H1 (cell line): Measurements from ENCODE around the gene FAR1. TPM values are rescaled to one million over a fixed set of nuclear protein-coding genes. Genes with fewer than 3 reads are reported as not detected.
A peak's percentile ranks its signal among the peaks of the same experiment; 100 is the strongest.

Experiments used
- CTCF ChIA-PET: fragments of 300-600 bp; sonication (Branson Sonifier 250); formaldehyde crosslinking; loops from one replicate; lab custom pipeline; 2021; ENCODE audit not compliant: partially characterized antibody; lab: Charles Lee
- POLR2A ChIA-PET: fragments of 300-600 bp; sonication (Branson Sonifier 250); formaldehyde crosslinking; loops from one replicate; lab custom pipeline; 2021; ENCODE audit warnings: inconsistent platforms; ENCODE audit not compliant: partially characterized antibody; lab: Charles Lee
- DNase-seq, 2 experiments: peaks; one replicate each; pipeline versions ENCODE4 v3.0.0 to v3.0.0-alpha.2; 2010 to 2022; ENCODE audit warnings: low spot score in 2 of 2, low read depth in 1 of 2, mixed read lengths in 1 of 2
- FAIRE-seq: peaks from 2 replicates; lab custom pipeline; 2011; peaks lifted over from hg19 to GRCh38; lab: Jason Lieb, UNC
- H2AFZ ChIP-seq: 2 replicates; pipeline ENCODE4 v1.8.1; 2012; ENCODE audit warnings: low read length, inconsistent platforms
- H2AK5ac ChIP-seq: 2 replicates; pipeline ENCODE4 v1.6.1; 2013; ENCODE audit warnings: low read depth, low read length
- H2BK120ac ChIP-seq: replicated peaks from 2 replicates; pipeline ENCODE3; 2013; ENCODE audit warnings: low read depth, low read length, inconsistent platforms
- H2BK12ac ChIP-seq: 2 replicates; pipeline ENCODE4 v1.6.1; 2013; ENCODE audit warnings: low read depth, low read length
- H2BK15ac ChIP-seq: 2 replicates; pipeline ENCODE4 v1.6.1; 2013; ENCODE audit warnings: low read length
- H2BK20ac ChIP-seq: 2 replicates; pipeline ENCODE4 v1.6.1; 2013; ENCODE audit warnings: low read length
- H2BK5ac ChIP-seq: 2 replicates; pipeline ENCODE4 v1.6.1; 2013; ENCODE audit warnings: low read depth, low read length
- H3K14ac ChIP-seq: 2 replicates; pipeline ENCODE4 v1.6.1; 2013; ENCODE audit warnings: inconsistent platforms; ENCODE audit not compliant: insufficient read length
- H3K18ac ChIP-seq: 2 replicates; pipeline ENCODE4 v1.6.1; 2013; ENCODE audit warnings: low read length; ENCODE audit errors: extremely low read depth
- H3K23ac ChIP-seq: 2 replicates; pipeline ENCODE4 v1.6.1; 2013; ENCODE audit warnings: inconsistent platforms; ENCODE audit not compliant: insufficient read length
- H3K23me2 ChIP-seq: 2 replicates; pipeline ENCODE4 v1.6.1; 2013; ENCODE audit warnings: low read depth, low read length
- H3K27ac ChIP-seq: 2 replicates; pipeline ENCODE4 v1.6.1; 2011; ENCODE audit warnings: low read depth, low read length, inconsistent platforms
- H3K27me3 ChIP-seq, 4 experiments: replicated peaks in 1 of 4; 1 replicate in 1 of 4; 2 replicates in 3 of 4; pipeline versions ENCODE4 v1.6.1 to v1.8.1; 2011 to 2013; ENCODE audit warnings: low read length in 3 of 4, mild to moderate bottlenecking in 3 of 4, inconsistent platforms in 2 of 4, mixed read lengths in 2 of 4, moderate library complexity in 1 of 4; ENCODE audit not compliant: control insufficient read depth in 3 of 4, insufficient read depth in 3 of 4; ENCODE audit errors: extremely low read depth in 1 of 4
- H3K36me3 ChIP-seq, 4 experiments: 2 replicates each; pipeline versions ENCODE4 v1.6.1 to v1.8.1; 2011 to 2013; ENCODE audit warnings: mild to moderate bottlenecking in 4 of 4, low read length in 3 of 4, moderate library complexity in 2 of 4, control low read depth in 1 of 4, inconsistent platforms in 1 of 4; ENCODE audit not compliant: insufficient read depth in 4 of 4, control insufficient read depth in 2 of 4
- H3K4ac ChIP-seq: replicated peaks from 2 replicates; pipeline ENCODE3; 2013; ENCODE audit warnings: low read length, low read depth, mixed read lengths, inconsistent platforms; ENCODE audit not compliant: insufficient read length
- H3K4me1 ChIP-seq, 4 experiments: replicated peaks in 1 of 4; 1 replicate in 1 of 4; 2 replicates in 3 of 4; pipeline versions ENCODE4 v1.6.1 to v1.8.1; 2011 to 2013; ENCODE audit warnings: low read length in 3 of 4, inconsistent platforms in 2 of 4, mixed read lengths in 1 of 4; ENCODE audit not compliant: insufficient read depth in 4 of 4, control insufficient read depth in 3 of 4
- H3K4me2 ChIP-seq, 2 experiments: 2 replicates each; pipeline versions ENCODE4 v1.6.1 to v1.8.1; 2011 to 2013; ENCODE audit warnings: low read depth in 2 of 2, low read length in 2 of 2, control low read depth in 1 of 2, inconsistent platforms in 1 of 2, mild to moderate bottlenecking in 1 of 2; ENCODE audit not compliant: insufficient read depth in 1 of 2
- H3K4me3 ChIP-seq, 4 experiments: fragments of 200-600, 300-600 bp in 1 of 4; sonication (generic), shearing (Covaris generic), sonication (Bioruptor Twin) in 1 of 4; 2 replicates each; pipeline versions ENCODE4 v1.5.1 to v1.8.1; 2011 to 2016; ENCODE audit warnings: low read length in 4 of 4, low read depth in 3 of 4, control low read depth in 2 of 4, inconsistent platforms in 2 of 4, mild to moderate bottlenecking in 2 of 4, mixed read lengths in 1 of 4, moderate library complexity in 1 of 4; ENCODE audit not compliant: insufficient read depth in 2 of 4; ENCODE audit errors: extremely low read depth in 1 of 4
- H3K56ac ChIP-seq: replicated peaks from 2 replicates; pipeline ENCODE3; 2013; ENCODE audit warnings: low read depth, mild to moderate bottlenecking, mixed read lengths, low read length, inconsistent platforms; ENCODE audit not compliant: insufficient read length
- H3K79me1 ChIP-seq: 2 replicates; pipeline ENCODE4 v1.6.1; 2013; ENCODE audit warnings: low read depth, low read length, control low read depth
- H3K79me2 ChIP-seq, 2 experiments: 2 replicates each; pipeline versions ENCODE4 v1.6.1 to v1.8.1; 2012 to 2013; ENCODE audit warnings: low read length in 2 of 2, mild to moderate bottlenecking in 2 of 2, inconsistent platforms in 1 of 2; ENCODE audit not compliant: insufficient read depth in 2 of 2, control insufficient read depth in 1 of 2
- H3K9ac ChIP-seq, 4 experiments: replicated peaks in 1 of 4; 1 replicate in 1 of 4; 2 replicates in 3 of 4; pipeline versions ENCODE4 v1.6.1 to v1.8.1; 2011 to 2013; ENCODE audit warnings: low read depth in 3 of 4, low read length in 3 of 4, control low read depth in 2 of 4, mild to moderate bottlenecking in 2 of 4, moderate library complexity in 2 of 4, inconsistent platforms in 1 of 4; ENCODE audit errors: extremely low read depth in 1 of 4
- H3K9me3 ChIP-seq, 2 experiments: 2 replicates each; pipeline versions ENCODE4 v1.6.1 to v1.8.1; 2012 to 2013; ENCODE audit warnings: mild to moderate bottlenecking in 2 of 2, moderate library complexity in 2 of 2, control low read depth in 1 of 2, inconsistent platforms in 1 of 2, low read depth in 1 of 2, low read length in 1 of 2, mixed read lengths in 1 of 2; ENCODE audit not compliant: insufficient read depth in 2 of 2
- H4K20me1 ChIP-seq, 2 experiments: replicated peaks in 1 of 2; 2 replicates each; pipeline versions ENCODE3 to v1.8.1; 2011 to 2013; ENCODE audit warnings: inconsistent platforms in 2 of 2, low read length in 2 of 2, mild to moderate bottlenecking in 1 of 2; ENCODE audit not compliant: insufficient read depth in 2 of 2, control insufficient read depth in 1 of 2
- H4K5ac ChIP-seq: 2 replicates; pipeline ENCODE4 v1.6.1; 2013; ENCODE audit warnings: low read length, low read depth, mixed read lengths, inconsistent platforms; ENCODE audit not compliant: insufficient read length
- H4K8ac ChIP-seq: 2 replicates; pipeline ENCODE4 v1.8.0; 2013; ENCODE audit warnings: mild to moderate bottlenecking, moderate library complexity, low read length, inconsistent platforms; ENCODE audit not compliant: insufficient read depth; ENCODE audit errors: extremely low read depth
- H4K91ac ChIP-seq: replicated peaks from 2 replicates; pipeline ENCODE3; 2013; ENCODE audit warnings: low read length, mixed read lengths, inconsistent platforms; ENCODE audit not compliant: insufficient read length
- ATF2 ChIP-seq: IDR thresholded peaks from 2 replicates; pipeline ENCODE4 v1.6.1; 2012; ENCODE audit warnings: low read length, inconsistent platforms
- CTBP2 ChIP-seq: IDR thresholded peaks from 2 replicates; pipeline ENCODE4 v1.7.0; 2011; ENCODE audit warnings: borderline replicate concordance, mild to moderate bottlenecking, moderate library complexity, mixed read lengths, low read length; ENCODE audit not compliant: insufficient read depth, insufficient read length
- EGR1 ChIP-seq: IDR thresholded peaks from 2 replicates; pipeline ENCODE4 v1.6.1; 2011; ENCODE audit warnings: low read depth, low read length, borderline replicate concordance
- JUN ChIP-seq: IDR thresholded peaks from 2 replicates; pipeline ENCODE4 v1.6.1; 2011; ENCODE audit warnings: low read depth, mild to moderate bottlenecking, improper control_type of control experiment, low read length
- KDM1A ChIP-seq: fragments of 200-600, 300-600 bp; sonication (generic); IDR thresholded peaks from 2 replicates; pipeline ENCODE4 v1.7.1; 2016; ENCODE audit warnings: mild to moderate bottlenecking, low read length, borderline replicate concordance
- PHF8 ChIP-seq: fragments of 200-600 bp; sonication (generic); conservative IDR thresholded peaks from 2 replicates; pipeline ENCODE4 v1.7.1; 2012; ENCODE audit warnings: low read depth, mild to moderate bottlenecking, inconsistent platforms, low read length, moderate library complexity
- POU5F1 ChIP-seq: IDR thresholded peaks from 2 replicates; pipeline ENCODE4 v1.6.1; 2011; ENCODE audit warnings: low read depth, mild to moderate bottlenecking, low read length, moderate library complexity
- SAP30 ChIP-seq: fragments of 300-600 bp; sonication (generic); IDR thresholded peaks from 2 replicates; pipeline ENCODE4 v1.7.1; 2012; ENCODE audit warnings: low read length, moderate library complexity, mild to moderate bottlenecking, inconsistent platforms; ENCODE audit not compliant: insufficient read depth, insufficient replicate concordance
- ZNF274 ChIP-seq: IDR thresholded peaks from 2 replicates; pipeline ENCODE4 v1.7.0; 2012; ENCODE audit warnings: low read length, borderline replicate concordance; ENCODE audit errors: extremely low read depth
- WGBS, 2 experiments: shearing (Covaris generic) in 1 of 2; methylation state at CpG; one replicate each; pipeline versions ENCODE4 v1.1.6 to v1.1.7; 2013 to 2015; ENCODE audit warnings: low lambda C conversion rate in 2 of 2, mixed read lengths in 2 of 2, inconsistent platforms in 1 of 2, low coverage in 1 of 2, missing lambda C conversion rate in 1 of 2; ENCODE audit not compliant: insufficient replicate concordance in 2 of 2, insufficient coverage in 1 of 2, insufficient read length in 1 of 2; ENCODE audit errors: extremely low coverage in 1 of 2, missing lambda C conversion rate in 1 of 2; 5-methylcytosine and 5-hydroxymethylcytosine counted together
- polyA plus RNA-seq, 7 experiments: library from polyadenylated mRNA; depleted of rRNA in 3 of 7; stranded (reverse) in 5 of 7; unstranded in 2 of 7; fragments of >200 nt in 5 of 7; fragments of 200-250 nt in 2 of 7; gene quantifications; 1 replicate in 5 of 7; 2 replicates in 1 of 7; 4 replicates in 1 of 7; pipeline versions ENCODE4 v1.2.1 to v1.2.3, GENCODE V29; 2011 to 2013; ENCODE audit warnings: missing spikeins in 2 of 7, mixed read lengths in 2 of 7
- total RNA-seq: library from RNA; stranded (reverse); fragmentation: NEBNext Ultra II Directional; extraction: Animal tissue kit (Norgen Biotek cat#: 25700); gene quantifications from 2 replicates; pipeline ENCODE4 v1.2.1, GENCODE V29; 2021

The FAR1 gene
- total and polyA plus RNA-seq, 2 of the 8 experiments (the other 6 are each of a cell fraction or from before 2014, with no cell fraction given): 29.7 to 68.5 TPM

- Histone ChIP-seq H3K79me1 (peaks cover 6% of the 10 kb centered on the region), H3K4me1 (peaks cover 2 to 9% (median 8%) of the 10 kb centered on the region in 4 experiments), H2AFZ (no peak overlapping the region), H2BK120ac (no peak overlapping the region), H3K27me3 (no peaks in the 10 kb centered on the region), H3K14ac (no peak overlapping the region), H2BK20ac (no peak overlapping the region), H2AK5ac (no peak overlapping the region), H3K9ac (no peak overlapping the region), H3K23ac (no peak overlapping the region), H4K20me1 (peaks cover 10 to 15% of the 10 kb centered on the region in 2 experiments), H4K8ac (no peak overlapping the region), H3K4me2 (peak overlapping the region in 1 of 2 experiments; percentile 22; a peak in 1 of 4 replicates), H2BK5ac (0 out of 2 replicates have a peak overlapping the region, but pooled peaks have one; percentile 38), H3K4me3 (no peak overlapping the region), H2BK12ac (no peak overlapping the region), H2BK15ac (no peak overlapping the region), H3K4ac (no peak overlapping the region), H3K18ac (no peak overlapping the region), H3K36me3 (no peaks in the 10 kb centered on the region), H3K9me3 (no peaks in the 10 kb centered on the region), H4K91ac (no peak overlapping the region), H3K56ac (no peak overlapping the region), H3K27ac (no peak overlapping the region), H3K79me2 (peaks cover 18 to 97% of the 10 kb centered on the region in 2 experiments), H3K23me2 (no peaks in the 10 kb centered on the region), H4K5ac (no peak overlapping the region)
- FAIRE-seq (no peak), DNase-seq (no peak)
- WGBS, 2 experiments: 78% methylated on average over 5 of the region's 5 CpGs; no CpG with 5 or more reads in 1 of the 2 experiments
- TF ChIP-seq POU5F1 (no peak), KDM1A (no peak), SAP30 (no peak), CTBP2 (no peak), JUN (no peak), EGR1 (no peak), ZNF274 (no peak), ATF2 (no peak), PHF8 (no peak)
- ChIA-PET CTCF (no interaction called here), POLR2A (no interaction called here)
These were observed 17.1 kb downstream of the FAR1 start for GRCh38 chr11:13685461-13686108.
